IMR-90 (cell line): Measurements from ENCODE around the gene TOM1L1. TPM values are rescaled to one million over a fixed set of nuclear protein-coding genes. Genes with fewer than 3 reads are reported as not detected.
A peak's percentile ranks its signal among the peaks of the same experiment; 100 is the strongest.

Experiments
- ATAC-seq: fragments of 200-7000 bp; cut with Tn5 transposase; 2 replicates; pipeline ENCODE4 v1.9.1; 2020; ENCODE audit warnings: low read depth, mild to moderate bottlenecking, moderate library complexity
- BruUV-seq: library from RNA; stranded (reverse); fragments of 400-500 nt; replicated peaks from 2 replicates; lab custom pipeline; 2021; lab: Mats Ljungman, UMichigan
- CTCF ChIA-PET: fragments of 300-600 bp; formaldehyde crosslinking; extraction: SDS; loops from one replicate; lab custom pipeline; 2021; ENCODE audit warnings: antibody characterized with exemption; lab: Yijun Ruan, JAX
- POLR2A ChIA-PET: fragments of 300-600 bp; sonication (Branson Sonifier 250); formaldehyde crosslinking; loops from one replicate; lab custom pipeline; 2022; ENCODE audit warnings: antibody characterized with exemption; ENCODE audit not compliant: unreplicated experiment; lab: Charles Lee
- DNase-seq: peaks from one replicate; pipeline ENCODE4 v3.0.0; 2013
- H2AFZ ChIP-seq: replicated peaks from 2 replicates; pipeline ENCODE3; 2013; ENCODE audit warnings: low read length, mild to moderate bottlenecking; ENCODE audit not compliant: poor library complexity
- H2AK5ac ChIP-seq: 2 replicates; pipeline ENCODE4 v1.6.1; 2013; ENCODE audit warnings: low read depth, low read length, inconsistent platforms
- H2AK9ac ChIP-seq: replicated peaks from 2 replicates; pipeline ENCODE3; 2013; ENCODE audit warnings: mild to moderate bottlenecking, low read depth, low read length, moderate library complexity; ENCODE audit not compliant: poor library complexity
- H2BK120ac ChIP-seq: 2 replicates; pipeline ENCODE4 v1.6.1; 2013; ENCODE audit warnings: low read depth, low read length, inconsistent platforms
- H2BK15ac ChIP-seq: 3 replicates; pipeline ENCODE4 v1.6.1; 2013; ENCODE audit warnings: low read depth, low read length, inconsistent platforms
- H2BK20ac ChIP-seq: 2 replicates; pipeline ENCODE4 v1.6.1; 2013; ENCODE audit warnings: low read depth, mild to moderate bottlenecking, inconsistent platforms, low read length, moderate library complexity
- H2BK5ac ChIP-seq: 2 replicates; pipeline ENCODE4 v1.6.1; 2013; ENCODE audit warnings: mild to moderate bottlenecking, low read depth, low read length, inconsistent platforms; ENCODE audit not compliant: poor library complexity, severe bottlenecking
- H3K14ac ChIP-seq: replicated peaks from 2 replicates; pipeline ENCODE4 v1.6.1; 2013; ENCODE audit warnings: low read depth, low read length, inconsistent platforms
- H3K18ac ChIP-seq: 2 replicates; pipeline ENCODE4 v1.6.1; 2013; ENCODE audit warnings: low read depth, low read length, control low read depth
- H3K23ac ChIP-seq: 2 replicates; pipeline ENCODE4 v1.6.1; 2013; ENCODE audit warnings: low read depth, low read length, inconsistent platforms
- H3K27ac ChIP-seq: 2 replicates; pipeline ENCODE4 v1.5.1; 2013; ENCODE audit warnings: mild to moderate bottlenecking, control low read depth, low read length; ENCODE audit not compliant: insufficient read depth
- H3K27me3 ChIP-seq: 2 replicates; pipeline ENCODE4 v1.6.1; 2013; ENCODE audit warnings: low read length; ENCODE audit not compliant: control insufficient read depth, insufficient read depth
- H3K36me3 ChIP-seq: 2 replicates; pipeline ENCODE4 v1.6.1; 2013; ENCODE audit warnings: low read length, mixed read lengths; ENCODE audit not compliant: control insufficient read depth, insufficient read depth
- H3K4ac ChIP-seq: 2 replicates; pipeline ENCODE4 v1.6.1; 2013; ENCODE audit warnings: low read depth, low read length, inconsistent platforms
- H3K4me1 ChIP-seq: 2 replicates; pipeline ENCODE4 v1.6.1; 2013; ENCODE audit warnings: low read length, mixed read lengths; ENCODE audit not compliant: control insufficient read depth, insufficient read depth
- H3K4me2 ChIP-seq: 2 replicates; pipeline ENCODE4 v1.6.1; 2013; ENCODE audit warnings: low read depth, mild to moderate bottlenecking, control low read depth, low read length, moderate library complexity
- H3K4me3 ChIP-seq: 2 replicates; pipeline ENCODE4 v1.5.1; 2013; ENCODE audit warnings: low read depth, mild to moderate bottlenecking, control low read depth, low read length, moderate library complexity; ENCODE audit not compliant: insufficient read depth
- H3K56ac ChIP-seq: 2 replicates; pipeline ENCODE4 v1.6.1; 2013; ENCODE audit warnings: low read length, inconsistent platforms; ENCODE audit not compliant: insufficient read depth; ENCODE audit errors: extremely low read depth
- H3K79me1 ChIP-seq, 2 experiments: 2 replicates each; pipeline ENCODE4 v1.6.1; 2013; ENCODE audit warnings: low read length in 2 of 2, inconsistent platforms in 1 of 2, low read depth in 1 of 2
- H3K9ac ChIP-seq: 2 replicates; pipeline ENCODE4 v1.6.1; 2013; ENCODE audit warnings: low read depth, low read length, control low read depth
- H3K9me1 ChIP-seq: 2 replicates; pipeline ENCODE4 v1.6.1; 2013; ENCODE audit warnings: low read length, inconsistent platforms; ENCODE audit not compliant: insufficient read depth
- H3K9me3 ChIP-seq: 2 replicates; pipeline ENCODE4 v1.6.1; 2013; ENCODE audit warnings: low read length; ENCODE audit not compliant: control insufficient read depth, insufficient read depth
- H4K20me1 ChIP-seq: 2 replicates; pipeline ENCODE4 v1.6.1; 2013; ENCODE audit warnings: low read length, inconsistent platforms; ENCODE audit not compliant: insufficient read depth
- H4K5ac ChIP-seq: 2 replicates; pipeline ENCODE4 v1.6.1; 2013; ENCODE audit warnings: mild to moderate bottlenecking, low read depth, low read length, control low read depth
- H4K8ac ChIP-seq, 2 experiments: 2 replicates each; pipeline ENCODE4 v1.6.1; 2013; ENCODE audit warnings: low read depth in 2 of 2, low read length in 2 of 2, control low read depth in 1 of 2, inconsistent platforms in 1 of 2
- H4K91ac ChIP-seq: 2 replicates; pipeline ENCODE4 v1.6.1; 2013; ENCODE audit warnings: low read depth, low read length, inconsistent platforms; ENCODE audit not compliant: insufficient read depth
- BHLHE40 ChIP-seq: fragments of 150-350 bp; IDR thresholded peaks from 2 replicates; pipeline ENCODE4 v1.6.1; 2016; ENCODE audit warnings: mild to moderate bottlenecking, low read depth, low read length
- CHD1 ChIP-seq: IDR thresholded peaks from 2 replicates; pipeline ENCODE4 v1.6.1; 2012; ENCODE audit warnings: low read depth, low read length, improper control_type of control experiment
- MAFK ChIP-seq: IDR thresholded peaks from 2 replicates; pipeline ENCODE4 v1.6.1; 2012; ENCODE audit warnings: low read depth, low read length, improper control_type of control experiment
- MAZ ChIP-seq: IDR thresholded peaks from 2 replicates; pipeline ENCODE4 v1.6.1; 2012; ENCODE audit warnings: low read depth, mild to moderate bottlenecking, low read length, improper control_type of control experiment, moderate library complexity, borderline replicate concordance
- RAD21 ChIP-seq: IDR thresholded peaks from 2 replicates; pipeline ENCODE4 v1.6.1; 2012; ENCODE audit warnings: low read length, improper control_type of control experiment
- RCOR1 ChIP-seq: IDR thresholded peaks from 2 replicates; pipeline ENCODE4 v1.6.1; 2012; ENCODE audit warnings: mild to moderate bottlenecking, low read length, improper control_type of control experiment; ENCODE audit not compliant: insufficient replicate concordance
- RFX5 ChIP-seq: IDR thresholded peaks from 2 replicates; pipeline ENCODE4 v1.8.0; 2012; ENCODE audit warnings: low read depth, mild to moderate bottlenecking, low read length, moderate library complexity
- SMC3 ChIP-seq: fragments of 150-350 bp; IDR thresholded peaks from 2 replicates; pipeline ENCODE4 v1.6.1; 2016; ENCODE audit warnings: low read depth, mild to moderate bottlenecking, antibody characterized with exemption, low read length, moderate library complexity
- WGBS, 2 experiments: methylation state at CpG; one replicate each; pipeline versions ENCODE4 v1.1.5 to v1.1.7; 2013; ENCODE audit warnings: missing lambda C conversion rate in 2 of 2; ENCODE audit not compliant: insufficient read length in 1 of 2; ENCODE audit errors: extremely low coverage in 2 of 2; 5-methylcytosine and 5-hydroxymethylcytosine counted together
- dilution Hi-C: fragments of 300-500 bp; cut with HindIII; formaldehyde crosslinking; loops from one replicate; pipeline ENCODE4 v1.14.3; 2018; ENCODE audit warnings: low sequenced_read_pairs; ENCODE audit not compliant: unreplicated experiment
- in situ Hi-C: fragments of 300-500 bp; cut with MboI; formaldehyde crosslinking; loops from 3 replicates; pipeline ENCODE4 v1.14.3; 2019; ENCODE audit warnings: low sequenced_read_pairs, inconsistent platforms, mixed read lengths
- intact Hi-C: fragments of 100-400 bp; cut with micrococcal nuclease; formaldehyde crosslinking; loops from 2 replicates; pipeline ENCODE4 v1.10.0; 2022
- polyA plus RNA-seq, 3 experiments: library from polyadenylated mRNA; depleted of rRNA; stranded (reverse); fragments of >200 nt; gene quantifications; 2 replicates each; pipeline ENCODE4 v1.2.3, GENCODE V29; 2012; ENCODE audit warnings: low replicate concordance in 1 of 3
- total RNA-seq: library from RNA; depleted of rRNA; stranded (reverse); fragments of >200 nt; gene quantifications from 2 replicates; pipeline ENCODE4 v1.2.3, GENCODE V29; 2012
- TF ChIP-seq, protein P1 (sequence below): fragments of 150-350 bp; IDR thresholded peaks from 2 replicates; pipeline ENCODE4 v1.6.1; 2017; ENCODE audit warnings: mild to moderate bottlenecking, antibody characterized with exemption, low read length, low read depth
- TF ChIP-seq, protein P2 (sequence below): fragments of 150-350 bp; IDR thresholded peaks from 2 replicates; pipeline ENCODE4 v1.6.1; 2016; ENCODE audit warnings: low read depth, mild to moderate bottlenecking, low read length, moderate library complexity, borderline replicate concordance
- TF ChIP-seq, protein P3 (sequence below): conservative IDR thresholded peaks from 2 replicates; pipeline ENCODE4 v1.5.1; 2012; ENCODE audit warnings: mild to moderate bottlenecking, low read depth, low read length, improper control_type of control experiment

The TOM1L1 gene
- total and polyA plus RNA-seq, 2 of the 4 experiments (the other 2 are of a cell fraction), result 13.0 to 20.1 TPM

DNA sequence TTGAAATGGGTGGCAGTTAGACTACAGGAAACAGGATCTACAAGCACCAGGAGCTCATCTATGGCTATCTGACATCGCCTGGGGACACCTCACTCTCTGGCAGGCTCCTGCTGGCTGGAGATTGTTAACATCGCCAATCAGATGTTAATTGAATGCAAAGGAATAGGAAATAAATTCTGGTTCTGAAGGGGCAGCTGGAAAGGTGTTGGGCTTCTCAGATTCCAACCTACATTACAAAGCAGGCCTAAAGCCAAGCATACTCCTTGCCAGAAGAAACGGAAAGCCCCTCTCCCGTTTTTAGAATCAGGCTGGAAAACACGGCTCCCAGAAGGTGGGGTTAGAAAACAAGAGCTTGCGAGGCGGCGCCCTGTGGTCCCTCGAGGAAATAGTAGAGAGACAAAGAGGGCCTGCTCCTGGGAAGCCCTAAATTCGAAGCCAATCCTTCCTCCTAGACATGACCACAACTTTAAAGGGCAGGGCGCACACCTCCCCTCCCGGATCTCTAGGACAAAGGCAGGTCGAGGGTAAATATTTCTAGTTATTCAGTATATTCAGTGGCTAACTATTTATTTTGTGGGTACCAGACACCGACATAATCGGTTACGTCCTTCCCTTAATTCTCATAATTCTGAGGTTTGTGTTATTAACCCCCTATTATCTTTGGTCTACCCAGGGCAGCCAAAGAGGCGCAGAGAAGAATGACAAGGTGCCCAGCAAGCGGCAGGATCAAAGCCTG is 763 bp upstream of the TOM1L1 start:
- Histone ChIP-seq H3K4me1 (no peaks in the 10 kb centered on the region), H3K4me2 (peak overlapping the region; percentile 87), H3K9ac (no peak overlapping the region), H3K18ac (no peak overlapping the region), H3K4ac (no peak overlapping the region), H3K14ac (no peak overlapping the region), H3K36me3 (no peaks in the 10 kb centered on the region), H4K8ac (no peak overlapping the region), H4K91ac (no peak overlapping the region), H3K56ac (no peak overlapping the region), H3K4me3 (peak overlapping the region; percentile 82), H3K27ac (no peak overlapping the region), H2AFZ (peak overlapping the region; percentile 96), H2BK15ac (no peak overlapping the region), H4K5ac (no peak overlapping the region), H3K27me3 (peaks cover 15% of the 10 kb centered on the region), H3K9me1 (peaks cover 4% of the 10 kb centered on the region; the same call in 1 of the 2 replicates), H3K79me1 (peaks cover 10 to 11% of the 10 kb centered on the region in 2 experiments), H2BK5ac (no peak overlapping the region), H3K23ac (no peak overlapping the region), H4K20me1 (no peaks in the 10 kb centered on the region), H3K9me3 (no peaks in the 10 kb centered on the region), H2BK20ac (no peak overlapping the region), H2AK9ac (no peak overlapping the region), H2AK5ac (no peak overlapping the region), H2BK120ac (no peak overlapping the region)
- no peak; the same call in 1 of the 2 replicates for ATAC-seq
- dilution Hi-C loops (no loop called here), in situ Hi-C loops (no loop called here), intact Hi-C loops (no loop called here)
- CTCF ChIA-PET, result interaction anchor here (1.2 kb wide), 1 partner anchor 10 kb away, joined by 3 read pairs; no protein-coding TSS in a partner anchor
- POLR2A ChIA-PET, result no interaction called here
- WGBS, 2 experiments, result no CpG with 5 or more reads among the region's 18 CpGs
- TF ChIP-seq, protein P1, sequence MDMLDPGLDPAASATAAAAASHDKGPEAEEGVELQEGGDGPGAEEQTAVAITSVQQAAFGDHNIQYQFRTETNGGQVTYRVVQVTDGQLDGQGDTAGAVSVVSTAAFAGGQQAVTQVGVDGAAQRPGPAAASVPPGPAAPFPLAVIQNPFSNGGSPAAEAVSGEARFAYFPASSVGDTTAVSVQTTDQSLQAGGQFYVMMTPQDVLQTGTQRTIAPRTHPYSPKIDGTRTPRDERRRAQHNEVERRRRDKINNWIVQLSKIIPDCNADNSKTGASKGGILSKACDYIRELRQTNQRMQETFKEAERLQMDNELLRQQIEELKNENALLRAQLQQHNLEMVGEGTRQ, result no peak
- no peak for TF ChIP-seq SMC3
- TF ChIP-seq RFX5, result no peak
- no peak for TF ChIP-seq RCOR1
- TF ChIP-seq, protein P2, sequence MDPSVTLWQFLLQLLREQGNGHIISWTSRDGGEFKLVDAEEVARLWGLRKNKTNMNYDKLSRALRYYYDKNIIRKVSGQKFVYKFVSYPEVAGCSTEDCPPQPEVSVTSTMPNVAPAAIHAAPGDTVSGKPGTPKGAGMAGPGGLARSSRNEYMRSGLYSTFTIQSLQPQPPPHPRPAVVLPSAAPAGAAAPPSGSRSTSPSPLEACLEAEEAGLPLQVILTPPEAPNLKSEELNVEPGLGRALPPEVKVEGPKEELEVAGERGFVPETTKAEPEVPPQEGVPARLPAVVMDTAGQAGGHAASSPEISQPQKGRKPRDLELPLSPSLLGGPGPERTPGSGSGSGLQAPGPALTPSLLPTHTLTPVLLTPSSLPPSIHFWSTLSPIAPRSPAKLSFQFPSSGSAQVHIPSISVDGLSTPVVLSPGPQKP, result no peak
- no peak for TF ChIP-seq CHD1
- no peak for TF ChIP-seq BHLHE40
- TF ChIP-seq RAD21, result no peak
- TF ChIP-seq, protein P3, sequence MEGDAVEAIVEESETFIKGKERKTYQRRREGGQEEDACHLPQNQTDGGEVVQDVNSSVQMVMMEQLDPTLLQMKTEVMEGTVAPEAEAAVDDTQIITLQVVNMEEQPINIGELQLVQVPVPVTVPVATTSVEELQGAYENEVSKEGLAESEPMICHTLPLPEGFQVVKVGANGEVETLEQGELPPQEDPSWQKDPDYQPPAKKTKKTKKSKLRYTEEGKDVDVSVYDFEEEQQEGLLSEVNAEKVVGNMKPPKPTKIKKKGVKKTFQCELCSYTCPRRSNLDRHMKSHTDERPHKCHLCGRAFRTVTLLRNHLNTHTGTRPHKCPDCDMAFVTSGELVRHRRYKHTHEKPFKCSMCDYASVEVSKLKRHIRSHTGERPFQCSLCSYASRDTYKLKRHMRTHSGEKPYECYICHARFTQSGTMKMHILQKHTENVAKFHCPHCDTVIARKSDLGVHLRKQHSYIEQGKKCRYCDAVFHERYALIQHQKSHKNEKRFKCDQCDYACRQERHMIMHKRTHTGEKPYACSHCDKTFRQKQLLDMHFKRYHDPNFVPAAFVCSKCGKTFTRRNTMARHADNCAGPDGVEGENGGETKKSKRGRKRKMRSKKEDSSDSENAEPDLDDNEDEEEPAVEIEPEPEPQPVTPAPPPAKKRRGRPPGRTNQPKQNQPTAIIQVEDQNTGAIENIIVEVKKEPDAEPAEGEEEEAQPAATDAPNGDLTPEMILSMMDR, result no peak
- TF ChIP-seq MAFK, result no peak
- TF ChIP-seq MAZ, result no peak
- DNase-seq, result peak; percentile 4
- BruUV-seq, result no TSS peak
